ELF-1 (cell line): Measurements from ENCODE around the gene MNX1.
A peak's percentile ranks its signal among the peaks of the same experiment; 100 is the strongest.

Experiments used
- DNase-seq: peaks from one replicate; pipeline ENCODE4 v3.0.0-alpha.2; 2016; ENCODE audit warnings: low read depth, low spot score

Gene MNX1

GRCh38 chr7:157002819-157003421, 7.5 kb downstream of the MNX1 start:
- DNase-seq, result peak; percentile 80

GRCh38 chr7:157001920-157002818, 8.3 kb downstream of the MNX1 start:
- DNase-seq, result no peak

- DNase-seq, result no peak
These were observed 9.5 kb downstream of the MNX1 start for GRCh38 chr7:157000741-157001653.

GRCh38 chr7:156999958-157000726, 10.3 kb downstream of the MNX1 start:
- DNase-seq, result no peak

- DNase-seq, result peak; percentile 49
These were observed 11.2 kb downstream of the MNX1 start for GRCh38 chr7:156998988-156999957.

- no peak for DNase-seq
These were observed 16.0 kb downstream of the MNX1 start for GRCh38 chr7:156994417-156994816.

- no peak for DNase-seq
These were observed 16.6 kb downstream of the MNX1 start for GRCh38 chr7:156993925-156994235.

- DNase-seq, result peak; percentile 43
These were observed 17.2 kb downstream of the MNX1 start for GRCh38 chr7:156993021-156993924.

GRCh38 chr7:156989766-156990535, 20.5 kb downstream of the MNX1 start:
- no peak for DNase-seq

- DNase-seq, result no peak
These were observed 21.9 kb downstream of the MNX1 start for GRCh38 chr7:156988343-156989185.

GRCh38 chr7:156986378-156986777, 24.1 kb downstream of the MNX1 start:
- DNase-seq, result no peak

GRCh38 chr7:156985101-156985992, 25.1 kb downstream of the MNX1 start:
- no peak for DNase-seq

- DNase-seq, result no peak
These were observed 26.1 kb downstream of the MNX1 start for GRCh38 chr7:156984174-156984891.

GRCh38 chr7:156979711-156980110, 30.8 kb downstream of the MNX1 start:
- no peak for DNase-seq

- no peak for DNase-seq
These were observed 31.4 kb downstream of the MNX1 start for GRCh38 chr7:156979007-156979606.
